GM21717 (cell line): ENCODE data around the gene ST13.
A peak's percentile ranks its signal among the peaks of the same experiment; 100 is the strongest.
"Not testable (repeated sequence)": the region's sequence is repeated elsewhere in the genome, so short reads cannot be mapped to it uniquely, and the experiment has no call there.

Source experiments
- ATAC-seq: cut with Tn5 transposase; IDR thresholded peaks from one replicate; pipeline ENCODE4 v1.9.1; 2021; ENCODE audit warnings: mild to moderate bottlenecking, moderate library complexity; ENCODE audit not compliant: unreplicated experiment

The ST13 gene

DNA sequence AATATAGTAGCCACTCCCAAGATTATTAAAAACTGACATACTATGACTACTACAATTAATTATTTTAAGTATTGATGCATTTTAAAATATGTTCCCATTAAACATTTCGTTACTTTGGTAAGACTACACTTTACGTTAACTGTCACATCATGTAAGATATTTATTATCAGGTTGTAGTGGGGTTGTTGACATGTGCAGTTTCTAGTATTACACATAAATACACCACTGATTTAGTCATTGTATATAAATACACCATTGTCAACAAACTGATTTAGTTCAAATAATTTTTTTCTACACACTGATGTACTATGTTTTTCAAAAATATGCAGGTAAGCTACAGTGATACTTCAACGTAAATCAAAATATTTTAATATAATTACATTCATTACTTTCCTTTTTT, 11.5 kb downstream of the ST13 start:
- no peak for ATAC-seq

GRCh38 chr22:40838486-40838885, 18.0 kb downstream of the ST13 start:
- no peak for ATAC-seq

DNA sequence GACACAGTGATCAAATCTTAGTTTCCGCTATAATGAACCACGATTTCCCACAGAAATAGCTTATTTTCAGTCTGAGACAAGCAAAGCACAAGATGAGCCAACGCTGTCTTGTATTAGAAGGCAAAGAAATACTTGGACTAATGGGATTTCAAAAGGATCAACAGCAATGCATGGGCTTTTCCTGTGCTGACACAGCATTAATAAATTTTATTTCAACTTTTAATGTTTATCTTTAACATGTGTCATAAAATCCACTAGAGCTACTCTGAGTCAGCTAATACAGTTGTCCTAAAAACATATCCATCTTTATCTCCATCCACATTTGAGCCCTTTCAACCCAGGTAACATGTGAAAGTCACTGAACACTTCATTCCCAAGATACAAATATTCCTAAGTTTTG, 21.8 kb downstream of the ST13 start:
- ATAC-seq: no peak

- no peak for ATAC-seq
Measured at GRCh38 chr22:40829131-40829530, 27.3 kb downstream of the ST13 start.

DNA sequence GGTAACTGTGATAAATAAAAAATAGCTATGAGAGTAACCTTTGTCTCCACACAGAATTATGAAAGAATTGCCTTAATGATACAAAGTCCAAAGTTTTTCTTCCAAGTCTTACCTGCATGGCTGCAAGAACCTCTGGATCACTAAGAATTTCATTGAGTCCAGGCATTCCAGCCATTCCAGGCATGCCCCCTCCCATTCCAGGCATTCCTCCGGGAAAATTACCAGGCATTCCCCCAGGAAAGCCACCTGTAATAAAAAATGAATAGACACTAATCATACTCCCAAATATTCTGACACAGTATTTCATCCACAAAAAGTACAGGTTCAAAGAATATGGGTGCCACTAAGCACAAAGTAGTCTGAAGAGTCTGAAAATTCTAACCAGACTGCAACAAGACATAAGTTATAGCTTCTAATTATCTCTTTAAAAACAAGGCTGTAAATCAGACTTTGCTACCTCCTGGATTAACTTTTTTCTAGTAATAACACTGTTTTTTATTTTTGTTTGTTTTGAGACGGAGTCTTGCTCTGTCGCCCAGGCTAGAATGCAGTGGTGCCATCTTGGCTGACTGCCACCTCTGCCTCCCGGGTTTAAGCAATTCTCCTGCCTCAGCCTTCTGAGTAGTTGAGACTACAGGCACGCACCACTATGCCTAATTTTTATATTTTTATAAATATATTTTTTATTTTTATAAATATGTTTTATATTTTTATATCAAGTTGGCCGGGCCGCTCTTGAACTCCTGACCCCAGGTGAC, 29.3 kb downstream of the ST13 start:
- ATAC-seq: no peak

GRCh38 chr22:40826292-40826691, 30.1 kb downstream of the ST13 start:
- not testable (repeated sequence) for ATAC-seq

GRCh38 chr22:40823426-40823825, 33.0 kb downstream of the ST13 start:
- no peak for ATAC-seq

GRCh38 chr22:40819599-40820140, 36.8 kb downstream of the ST13 start:
- no peak for ATAC-seq

- peak; percentile 76 for ATAC-seq
Measured at GRCh38 chr22:40818747-40819598, 37.5 kb downstream of the ST13 start, which contains the start of gene SLC25A17. SLC25A17 (minus strand) TSS chr22:40819346; CDS start chr22:40819248, 98 bp downstream.

DNA sequence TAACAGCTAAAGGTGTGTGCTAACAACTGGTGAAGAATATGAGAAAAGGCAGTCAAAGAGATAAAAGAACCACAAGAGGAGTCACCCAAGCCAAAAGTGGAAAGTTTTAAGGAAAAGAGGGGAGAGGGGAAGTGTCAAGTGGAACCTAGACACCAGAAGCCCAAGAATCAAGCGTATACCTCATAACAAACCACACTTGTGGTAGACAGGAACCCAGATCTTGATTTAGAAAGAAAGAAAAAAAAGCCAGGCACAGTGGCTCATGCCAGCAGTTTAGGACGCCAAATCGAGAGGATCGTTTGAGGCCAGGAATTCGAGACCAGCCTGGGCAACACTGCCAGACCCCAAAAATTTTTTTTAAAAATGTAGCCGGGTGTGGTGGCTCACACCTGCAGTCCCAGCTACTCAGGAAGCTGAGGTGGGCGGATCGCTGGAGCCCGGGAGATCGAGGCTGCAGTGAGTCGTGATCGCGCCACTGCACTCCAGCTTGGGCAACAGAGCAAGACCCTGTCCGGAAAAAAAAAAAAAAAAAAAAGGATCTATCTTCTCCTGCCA, 38.2 kb downstream of the ST13 start:
- ATAC-seq: peak; percentile 9

- no peak for ATAC-seq
Measured at GRCh38 chr22:40817737-40818136, 38.7 kb downstream of the ST13 start.

DNA sequence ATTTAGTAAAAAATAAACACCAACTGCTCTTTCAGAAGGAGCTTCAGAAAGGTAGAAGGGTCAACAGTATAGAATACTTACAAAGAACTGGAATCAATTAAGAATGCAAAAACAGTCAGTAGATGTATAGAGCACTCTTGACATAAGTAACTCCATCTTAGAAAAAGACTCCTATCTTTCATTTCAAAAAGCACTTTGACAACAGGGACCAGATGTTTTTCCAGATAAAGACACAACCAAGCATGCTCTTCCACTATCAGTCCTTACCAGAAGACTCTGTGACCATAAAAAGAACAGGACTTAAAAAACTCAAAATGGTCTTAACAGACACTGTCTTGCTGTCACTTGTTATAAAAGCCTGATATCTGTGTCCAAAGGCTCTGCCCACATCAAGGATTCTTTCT, 42.5 kb downstream of the ST13 start:
- no peak for ATAC-seq

DNA sequence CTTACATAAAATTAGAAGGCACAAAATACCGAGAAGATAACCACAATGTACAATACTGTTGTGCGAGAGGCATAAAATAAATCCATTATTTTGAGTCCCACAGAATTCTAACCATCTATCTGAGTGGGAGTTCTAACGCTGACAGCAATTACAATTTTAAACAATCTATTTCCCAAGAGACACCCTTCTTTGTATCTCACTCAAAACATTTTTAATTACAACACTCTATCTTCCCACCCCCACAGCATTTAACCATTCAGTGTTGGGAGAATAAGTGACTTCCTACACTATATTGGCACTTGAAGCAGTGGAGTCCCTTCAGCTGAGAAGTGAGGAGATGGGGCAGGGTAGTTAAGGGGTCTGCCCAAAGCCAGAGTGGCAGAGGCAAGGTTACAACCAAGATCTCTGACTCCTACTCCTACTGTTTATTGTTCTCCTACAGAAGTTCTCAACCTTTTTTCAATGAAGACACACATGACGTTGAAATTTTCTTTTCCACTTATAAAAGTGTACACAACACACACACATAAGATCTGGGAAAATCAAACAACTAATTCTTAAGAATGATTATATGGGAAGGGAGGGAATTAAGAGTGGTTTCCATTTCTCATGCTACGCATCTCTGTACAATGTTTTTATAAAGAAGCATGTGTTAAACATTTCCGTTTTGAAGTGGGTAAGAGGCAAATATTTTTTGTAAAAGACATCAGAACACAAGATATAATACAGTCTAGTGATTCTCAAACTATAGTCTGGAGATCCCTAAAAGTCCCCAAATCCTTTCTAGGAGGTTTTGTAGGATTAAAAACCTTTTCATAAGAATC, 48.2 kb downstream of the ST13 start:
- no peak for ATAC-seq

DNA sequence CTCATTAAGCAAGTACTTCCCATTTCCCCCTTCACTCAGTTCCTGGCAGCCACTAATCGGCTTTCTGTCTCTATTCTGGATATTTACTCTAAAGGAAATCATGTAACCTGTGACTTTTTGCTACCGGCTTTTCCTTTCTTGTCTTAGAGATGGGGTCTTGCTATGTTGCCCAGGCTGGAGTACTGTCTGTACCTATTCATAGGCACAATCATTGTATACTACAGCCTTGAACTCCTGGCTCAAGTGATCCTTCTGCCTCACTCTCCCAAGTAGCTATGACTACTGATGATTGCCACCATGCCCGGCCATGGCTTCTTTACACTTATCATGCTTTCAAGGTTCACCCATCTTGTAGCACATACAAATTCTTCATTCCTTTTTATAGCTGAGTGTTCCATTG, 49.7 kb downstream of the ST13 start:
- no peak for ATAC-seq

GRCh38 chr22:40805699-40806203, 50.7 kb downstream of the ST13 start:
- no peak for ATAC-seq

- no peak for ATAC-seq
Measured at GRCh38 chr22:40805239-40805638, 51.2 kb downstream of the ST13 start.

GRCh38 chr22:40803321-40803720, 53.1 kb downstream of the ST13 start:
- ATAC-seq: no peak

GRCh38 chr22:40799008-40799407, 57.4 kb downstream of the ST13 start:
- ATAC-seq: no peak

DNA sequence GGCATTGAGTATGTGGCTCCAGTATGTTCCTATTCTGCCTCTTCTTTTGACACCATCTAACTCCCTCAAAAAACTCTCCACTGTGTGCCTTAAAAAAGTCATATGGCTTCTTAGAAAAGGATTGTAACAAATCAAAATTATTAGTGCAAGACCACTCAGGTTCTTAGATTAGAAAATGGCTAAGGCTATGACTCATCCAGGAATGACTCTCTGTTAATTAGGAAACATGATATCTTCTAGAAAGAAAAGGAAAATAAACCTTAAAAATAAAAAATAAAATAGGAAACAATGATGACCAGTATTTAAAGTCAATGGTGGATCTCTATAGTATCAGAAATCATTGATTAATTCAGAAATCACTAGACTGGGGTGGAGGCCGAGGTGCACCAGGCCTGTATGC, 59.0 kb downstream of the ST13 start:
- no peak for ATAC-seq

DNA sequence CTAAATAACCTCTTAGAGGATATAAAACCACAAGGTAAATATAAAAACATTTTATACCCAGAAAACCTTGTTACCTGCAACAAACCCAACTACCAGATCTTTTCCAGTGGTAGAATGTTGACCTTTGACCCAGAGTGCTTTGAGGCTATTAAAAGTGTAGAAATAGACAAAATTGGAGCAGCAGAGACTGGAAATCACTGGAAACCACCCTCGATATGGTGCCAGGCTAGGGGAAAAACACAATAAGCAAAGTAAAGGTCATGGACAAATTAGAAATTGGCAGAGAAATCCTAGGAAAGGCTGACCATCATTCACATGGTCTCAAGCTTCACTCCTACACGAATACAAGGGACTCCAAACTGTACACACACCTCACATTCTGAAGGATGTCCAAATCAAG, 64.0 kb downstream of the ST13 start:
- no peak for ATAC-seq
